Stimulated activated naive B cell treated with anti-CD40 and anti-IgM and Interleukin-4, amounts not matched to agents 10 μg/mL and 1 μg/mL and 100 μg/mL, for 72 hours (primary cell): ENCODE data around the gene FAM149A.

Source experiments
- ATAC-seq, 2 donors: fragments of 150-1000 bp; cut with Tn5 transposase; replicated peaks; 2 replicates each; pipeline ENCODE4 v1.10.0; 2021; ENCODE audit warnings: moderate library complexity in 1 of 2
- DNase-seq: peaks from one replicate; pipeline ENCODE4 v3.0.0; 2021
- H3K27ac Mint-ChIP-seq: one replicate; pipeline ENCODE4 v1.8.0; 2022; ENCODE audit warnings: mild to moderate bottlenecking, mixed read lengths
- H3K27me3 Mint-ChIP-seq, 2 donors: one replicate each; pipeline ENCODE4 v1.8.0; 2022; ENCODE audit warnings: mixed read lengths in 2 of 2
- H3K36me3 Mint-ChIP-seq, 2 donors: one replicate each; pipeline ENCODE4 v1.8.0; 2022; ENCODE audit warnings: mixed read lengths in 2 of 2, mild to moderate bottlenecking in 1 of 2
- H3K4me1 Mint-ChIP-seq, 2 donors: one replicate each; pipeline ENCODE4 v1.8.0; 2022; ENCODE audit warnings: mixed read lengths in 2 of 2, mild to moderate bottlenecking in 1 of 2
- H3K4me3 Mint-ChIP-seq, 2 donors: one replicate each; pipeline ENCODE4 v1.8.0; 2022; ENCODE audit warnings: mild to moderate bottlenecking in 2 of 2, mixed read lengths in 2 of 2, moderate library complexity in 1 of 2
- H3K9me3 Mint-ChIP-seq, 2 donors: one replicate each; pipeline ENCODE4 v1.8.0; 2022; ENCODE audit warnings: mixed read lengths in 2 of 2, mild to moderate bottlenecking in 1 of 2

The FAM149A gene

GRCh38 chr4:186128842-186129241, 24.3 kb downstream of the FAM149A start:
- no peak overlapping the region for H3K4me3 Mint-ChIP-seq
- peaks cover 2% of the 10 kb centered on the region in 2 donors for H3K4me1 Mint-ChIP-seq
- peaks cover 16 to 22% of the 10 kb centered on the region in 2 donors for H3K27me3 Mint-ChIP-seq

GRCh38 chr4:186131935-186132334, 27.4 kb downstream of the FAM149A start:
- no peaks in the 10 kb centered on the region for H3K9me3 Mint-ChIP-seq
- H3K27me3 Mint-ChIP-seq = peaks cover 25 to 46% of the 10 kb centered on the region in 2 donors
- no peaks in the 10 kb centered on the region for H3K36me3 Mint-ChIP-seq
- peaks cover 10 to 13% of the 10 kb centered on the region in 2 donors for H3K4me1 Mint-ChIP-seq
- no peak for ATAC-seq
- no peak for DNase-seq
- no peak overlapping the region for H3K4me3 Mint-ChIP-seq
- H3K27ac Mint-ChIP-seq = no peak overlapping the region

More at GRCh38 chr4:186128842-186129241, 24.3 kb downstream of the FAM149A start:
- no peaks in the 10 kb centered on the region for H3K36me3 Mint-ChIP-seq
- H3K27ac Mint-ChIP-seq = no peak overlapping the region
- H3K9me3 Mint-ChIP-seq = peaks cover 0 to 4% of the 10 kb centered on the region in 2 donors
- ATAC-seq (no peak), DNase-seq (no peak)

- Mint-ChIP-seq H3K4me1 (peaks cover 10 to 13% of the 10 kb centered on the region in 2 donors), H3K36me3 (no peaks in the 10 kb centered on the region), H3K27ac (no peak overlapping the region), H3K4me3 (no peak overlapping the region), H3K27me3 (peaks cover 25 to 49% of the 10 kb centered on the region in 2 donors), H3K9me3 (no peaks in the 10 kb centered on the region)
- ATAC-seq = no peak
- DNase-seq = no peak
These were observed 28.2 kb downstream of the FAM149A start for GRCh38 chr4:186132577-186133242.

GRCh38 chr4:186134257-186134656, 29.8 kb downstream of the FAM149A start:
- Mint-ChIP-seq H3K27ac (peak overlapping the region; percentile 92), H3K9me3 (no peaks in the 10 kb centered on the region), H3K36me3 (no peaks in the 10 kb centered on the region), H3K4me1 (peaks cover 10 to 13% of the 10 kb centered on the region in 2 donors), H3K4me3 (peak overlapping the region in 1 of 2 donors; percentile 43), H3K27me3 (peaks cover 21 to 40% of the 10 kb centered on the region in 2 donors)
- peak; percentile 59 for DNase-seq
- ATAC-seq = peak; percentile 98 to 99

- Mint-ChIP-seq H3K9me3 (no peaks in the 10 kb centered on the region), H3K27me3 (peaks cover 21 to 40% of the 10 kb centered on the region in 2 donors), H3K4me3 (no peak overlapping the region), H3K27ac (no peak overlapping the region), H3K4me1 (peaks cover 10 to 13% of the 10 kb centered on the region in 2 donors), H3K36me3 (no peaks in the 10 kb centered on the region)
- no peak for ATAC-seq
- DNase-seq = no peak
These were observed 30.4 kb downstream of the FAM149A start for GRCh38 chr4:186134861-186135260.

- Mint-ChIP-seq H3K4me1 (peaks cover 10 to 13% of the 10 kb centered on the region in 2 donors), H3K27ac (no peak overlapping the region), H3K4me3 (no peak overlapping the region), H3K36me3 (no peaks in the 10 kb centered on the region), H3K9me3 (no peaks in the 10 kb centered on the region), H3K27me3 (peaks cover 31 to 43% of the 10 kb centered on the region in 2 donors)
- ATAC-seq (no peak), DNase-seq (no peak)
These were observed 32.8 kb downstream of the FAM149A start for GRCh38 chr4:186137196-186137794.

GRCh38 chr4:186144198-186144945, 39.9 kb downstream of the FAM149A start:
- peaks cover 47 to 57% of the 10 kb centered on the region in 2 donors for H3K27me3 Mint-ChIP-seq
- ATAC-seq (peak; percentile 44 to 70), DNase-seq (no peak)
- H3K4me1 Mint-ChIP-seq = peaks cover 3 to 7% of the 10 kb centered on the region in 2 donors
- H3K36me3 Mint-ChIP-seq = no peaks in the 10 kb centered on the region
- peak overlapping the region; percentile 74 to 81 for H3K4me3 Mint-ChIP-seq
- no peak overlapping the region for H3K27ac Mint-ChIP-seq
- no peaks in the 10 kb centered on the region for H3K9me3 Mint-ChIP-seq

GRCh38 chr4:186144946-186145569, 40.6 kb downstream of the FAM149A start:
- Mint-ChIP-seq H3K27ac (no peak overlapping the region), H3K4me3 (peak overlapping the region; percentile 64 to 68), H3K36me3 (no peaks in the 10 kb centered on the region), H3K9me3 (no peaks in the 10 kb centered on the region), H3K4me1 (peaks cover 3 to 7% of the 10 kb centered on the region in 2 donors), H3K27me3 (peaks cover 47 to 57% of the 10 kb centered on the region in 2 donors)
- ATAC-seq (peak; percentile 27 to 53), DNase-seq (no peak)

- H3K9me3 Mint-ChIP-seq = no peaks in the 10 kb centered on the region
- no peak overlapping the region for H3K27ac Mint-ChIP-seq
- H3K36me3 Mint-ChIP-seq = no peaks in the 10 kb centered on the region
- ATAC-seq (no peak), DNase-seq (no peak)
- peaks cover 53 to 66% of the 10 kb centered on the region in 2 donors for H3K27me3 Mint-ChIP-seq
- no peak overlapping the region for H3K4me3 Mint-ChIP-seq
- peaks cover 3 to 7% of the 10 kb centered on the region in 2 donors for H3K4me1 Mint-ChIP-seq
These were observed 42.0 kb downstream of the FAM149A start for GRCh38 chr4:186146458-186146857.

- Mint-ChIP-seq H3K4me1 (peaks cover 3 to 7% of the 10 kb centered on the region in 2 donors), H3K4me3 (no peak overlapping the region), H3K27ac (no peak overlapping the region), H3K9me3 (no peaks in the 10 kb centered on the region), H3K36me3 (no peaks in the 10 kb centered on the region), H3K27me3 (peaks cover 53 to 55% of the 10 kb centered on the region in 2 donors)
- no peak for ATAC-seq
- DNase-seq = no peak
These were observed 44.0 kb downstream of the FAM149A start for GRCh38 chr4:186148336-186148975.

- DNase-seq (no peak), ATAC-seq (no peak)
- no peaks in the 10 kb centered on the region for H3K36me3 Mint-ChIP-seq
- no peak overlapping the region for H3K27ac Mint-ChIP-seq
- no peak overlapping the region for H3K4me3 Mint-ChIP-seq
- no peaks in the 10 kb centered on the region for H3K4me1 Mint-ChIP-seq
- H3K27me3 Mint-ChIP-seq = peaks cover 47 to 53% of the 10 kb centered on the region in 2 donors
- no peaks in the 10 kb centered on the region for H3K9me3 Mint-ChIP-seq
These were observed 45.4 kb downstream of the FAM149A start for GRCh38 chr4:186149872-186150271.

- H3K4me3 Mint-ChIP-seq = no peak overlapping the region
- DNase-seq (no peak), ATAC-seq (no peak)
- H3K27me3 Mint-ChIP-seq = peaks cover 49 to 53% of the 10 kb centered on the region in 2 donors
- no peak overlapping the region for H3K27ac Mint-ChIP-seq
- H3K4me1 Mint-ChIP-seq = peaks cover 0 to 3% of the 10 kb centered on the region in 2 donors
- H3K9me3 Mint-ChIP-seq = no peaks in the 10 kb centered on the region
- no peaks in the 10 kb centered on the region for H3K36me3 Mint-ChIP-seq
These were observed 46.4 kb downstream of the FAM149A start for GRCh38 chr4:186150926-186151325.

- no peaks in the 10 kb centered on the region for H3K36me3 Mint-ChIP-seq
- H3K27me3 Mint-ChIP-seq = peaks cover 46 to 49% of the 10 kb centered on the region in 2 donors
- peaks cover 0 to 3% of the 10 kb centered on the region in 2 donors for H3K4me1 Mint-ChIP-seq
- H3K9me3 Mint-ChIP-seq = no peaks in the 10 kb centered on the region
- ATAC-seq (no peak), DNase-seq (no peak)
- H3K4me3 Mint-ChIP-seq = no peak overlapping the region
- H3K27ac Mint-ChIP-seq = no peak overlapping the region
These were observed 47.0 kb downstream of the FAM149A start for GRCh38 chr4:186151499-186151898.
